ENCODE results near the gene KIF1C. TPM values are rescaled to one million over a fixed set of nuclear protein-coding genes. Genes with fewer than 3 reads are reported as not detected.
"Not testable (repeated sequence)": the region's sequence is repeated elsewhere in the genome, so short reads cannot be mapped to it uniquely, and the experiment has no call there.

Gene KIF1C
- total RNA-seq, 2 experiments from 2014 or later, result 20.6 to 53.7 TPM

GRCh38 chr17:5077275-5077674 lies 79.5 kb downstream of the KIF1C start:
- H3K79me2 ChIP-seq (ENCODE audit: insufficient read depth, low read depth, low read length); CTCF ChIA-PET (ENCODE audit: unreplicated experiment); H3K9me3 ChIP-seq (ENCODE audit: low read length); BruUV-seq (replicated peaks); H3K9me2 ChIP-seq (ENCODE audit: insufficient read depth, low read length); H3K27ac ChIP-seq (ENCODE audit: low read depth, low read length, poor library complexity, severe bottlenecking); H3K4me2 ChIP-seq (ENCODE audit: low read length); intact Hi-C loops (cut with micrococcal nuclease; ENCODE audit: unreplicated experiment); DNase-seq (ENCODE audit: low spot score); H4K20me1 ChIP-seq (ENCODE audit: insufficient read depth, low read length); H3K4me3 ChIP-seq (ENCODE audit: low read depth, low read length, poor library complexity, severe bottlenecking); H3K36me3 ChIP-seq (ENCODE audit: insufficient read depth, low read length); H2AFZ ChIP-seq (ENCODE audit: low read length): not testable (repeated sequence)
- POLR2A ChIA-PET, result interaction anchor here (0.6 kb wide), 1 partner anchor 41 kb away, joined by 5 read pairs; no protein-coding TSS in a partner anchor
- H3K4me1 ChIP-seq (ENCODE audit: insufficient read depth, low read length, poor library complexity, severe bottlenecking), result peaks cover 17% of the 10 kb centered on the region

- H3K9me3 ChIP-seq (ENCODE audit: low read length), result no peaks in the 10 kb centered on the region
- intact Hi-C loops (cut with micrococcal nuclease; ENCODE audit: unreplicated experiment), result no loop called here
Observed at GRCh38 chr17:5077781-5078105, 80.0 kb downstream of the KIF1C start.

More at GRCh38 chr17:5077781-5078105, 80.0 kb downstream of the KIF1C start:
- TF ChIP-seq EZH2phosphoT487 (IDR thresholded peaks at IDR 0.05; ENCODE audit: borderline replicate concordance, low read depth, low read length), result no peak
- TF ChIP-seq, protein P1, sequence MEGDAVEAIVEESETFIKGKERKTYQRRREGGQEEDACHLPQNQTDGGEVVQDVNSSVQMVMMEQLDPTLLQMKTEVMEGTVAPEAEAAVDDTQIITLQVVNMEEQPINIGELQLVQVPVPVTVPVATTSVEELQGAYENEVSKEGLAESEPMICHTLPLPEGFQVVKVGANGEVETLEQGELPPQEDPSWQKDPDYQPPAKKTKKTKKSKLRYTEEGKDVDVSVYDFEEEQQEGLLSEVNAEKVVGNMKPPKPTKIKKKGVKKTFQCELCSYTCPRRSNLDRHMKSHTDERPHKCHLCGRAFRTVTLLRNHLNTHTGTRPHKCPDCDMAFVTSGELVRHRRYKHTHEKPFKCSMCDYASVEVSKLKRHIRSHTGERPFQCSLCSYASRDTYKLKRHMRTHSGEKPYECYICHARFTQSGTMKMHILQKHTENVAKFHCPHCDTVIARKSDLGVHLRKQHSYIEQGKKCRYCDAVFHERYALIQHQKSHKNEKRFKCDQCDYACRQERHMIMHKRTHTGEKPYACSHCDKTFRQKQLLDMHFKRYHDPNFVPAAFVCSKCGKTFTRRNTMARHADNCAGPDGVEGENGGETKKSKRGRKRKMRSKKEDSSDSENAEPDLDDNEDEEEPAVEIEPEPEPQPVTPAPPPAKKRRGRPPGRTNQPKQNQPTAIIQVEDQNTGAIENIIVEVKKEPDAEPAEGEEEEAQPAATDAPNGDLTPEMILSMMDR (conservative IDR thresholded peaks at IDR 0.05; ENCODE audit: low read length), result no peak
- H3K4me3 ChIP-seq (ENCODE audit: low read depth, low read length, poor library complexity, severe bottlenecking), result no peak overlapping the region
- ChIA-PET CTCF (ENCODE audit: unreplicated experiment) (no interaction called here), POLR2A (interaction anchor here (0.6 kb wide), 1 partner anchor 42 kb away, joined by 5 read pairs; no protein-coding TSS in a partner anchor)
- no peaks in the 10 kb centered on the region for H4K20me1 ChIP-seq (ENCODE audit: insufficient read depth, low read length)
- H3K27ac ChIP-seq (ENCODE audit: low read depth, low read length, poor library complexity, severe bottlenecking), result no peak overlapping the region
- H3K79me2 ChIP-seq (ENCODE audit: insufficient read depth, low read depth, low read length), result no peaks in the 10 kb centered on the region
- BruUV-seq (replicated peaks), result no TSS peak
- no peaks in the 10 kb centered on the region for H3K9me2 ChIP-seq (ENCODE audit: insufficient read depth, low read length)
- H2AFZ ChIP-seq (ENCODE audit: low read length), result peak overlapping the region; percentile 82; the same call in 1 of the 2 replicates
- DNase-seq (ENCODE audit: low spot score), result no peak
- H3K36me3 ChIP-seq (ENCODE audit: insufficient read depth, low read length), result no peaks in the 10 kb centered on the region
- peaks cover 17% of the 10 kb centered on the region for H3K4me1 ChIP-seq (ENCODE audit: insufficient read depth, low read length, poor library complexity, severe bottlenecking)
- peak overlapping the region; percentile 55; the same call in 1 of the 2 replicates for H3K4me2 ChIP-seq (ENCODE audit: low read length)

Small RNAs within 50 kb of the gene (microRNA-seq; reads per million reads assigned to microRNA genes)
- gene MIR6864 (ENCODE audit: borderline replicate concordance) (not detected), gene MIR6865 (ENCODE audit: borderline replicate concordance) (not detected)

Small RNAs within 50 kb of the gene (small RNA-seq; reads per million reads assigned to genes)
- not detected for gene MIR6864
- gene MIR6865, result not detected

Other genes with a start within 250 kb of the KIF1C start
- gene TM4SF5, start 226.1 kb upstream of the KIF1C start, total RNA-seq (2014; rRNA removed; shearing (Covaris generic)), result not detected in 2 replicates
- gene TM4SF5, start 226.1 kb upstream of the KIF1C start, total RNA-seq (2022), result not detected in 2 replicates
- gene VMO1, start 211.6 kb upstream of the KIF1C start, total RNA-seq (2014; rRNA removed; shearing (Covaris generic)), result not detected in 2 replicates
- 0.55 TPM in 1 of 2 replicates, not detected in the other for gene VMO1, start 211.6 kb upstream of the KIF1C start, total RNA-seq (2022)
- gene GLTPD2, start 209.0 kb upstream of the KIF1C start, total RNA-seq (2014; rRNA removed; shearing (Covaris generic)), result not detected in 2 replicates
- not detected in 2 replicates for gene GLTPD2, start 209.0 kb upstream of the KIF1C start, total RNA-seq (2022)
- gene PSMB6, start 201.8 kb upstream of the KIF1C start, total RNA-seq (2014; rRNA removed; shearing (Covaris generic)), result 144 and 155 TPM in 2 replicates
- gene PSMB6, start 201.8 kb upstream of the KIF1C start, total RNA-seq (2022), result 111 and 137 TPM in 2 replicates
- gene PLD2, start 190.8 kb upstream of the KIF1C start, total RNA-seq (2014; rRNA removed; shearing (Covaris generic)), result 6.6 and 10.2 TPM in 2 replicates
- 13.5 and 18.7 TPM in 2 replicates for gene PLD2, start 190.8 kb upstream of the KIF1C start, total RNA-seq (2022)
- 38.3 and 40.6 TPM in 2 replicates for gene MINK1, start 164.6 kb upstream of the KIF1C start, total RNA-seq (2014; rRNA removed; shearing (Covaris generic))
- 61.0 and 62.5 TPM in 2 replicates for gene MINK1, start 164.6 kb upstream of the KIF1C start, total RNA-seq (2022)
- 0.18 and 0.79 TPM in 2 replicates for gene C17orf107, start 98.4 kb upstream of the KIF1C start, total RNA-seq (2014; rRNA removed; shearing (Covaris generic))
- 0.76 and 1.1 TPM in 2 replicates for gene C17orf107, start 98.4 kb upstream of the KIF1C start, total RNA-seq (2022)
- 0.32 and 0.59 TPM in 2 replicates for gene CHRNE, start 94.9 kb upstream of the KIF1C start, total RNA-seq (2014; rRNA removed; shearing (Covaris generic))
- 0.27 and 0.68 TPM in 2 replicates for gene CHRNE, start 94.9 kb upstream of the KIF1C start, total RNA-seq (2022)
- gene GP1BA, start 65.7 kb upstream of the KIF1C start, total RNA-seq (2014; rRNA removed; shearing (Covaris generic)), result not detected in 2 replicates
- not detected in 2 replicates for gene GP1BA, start 65.7 kb upstream of the KIF1C start, total RNA-seq (2022)
- gene SLC25A11, start 57.9 kb upstream of the KIF1C start, total RNA-seq (2014; rRNA removed; shearing (Covaris generic)), result 59.6 and 80.6 TPM in 2 replicates
- 66.8 and 68.2 TPM in 2 replicates for gene SLC25A11, start 57.9 kb upstream of the KIF1C start, total RNA-seq (2022)
- 31.4 and 46.5 TPM in 2 replicates for gene RNF167, start 57.7 kb upstream of the KIF1C start, total RNA-seq (2014; rRNA removed; shearing (Covaris generic))
- gene RNF167, start 57.7 kb upstream of the KIF1C start, total RNA-seq (2022), result 120 and 124 TPM in 2 replicates
- gene PFN1, start 49.4 kb upstream of the KIF1C start, total RNA-seq (2014; rRNA removed; shearing (Covaris generic)), result 1,053 and 1,272 TPM in 2 replicates
- 950 and 1,053 TPM in 2 replicates for gene PFN1, start 49.4 kb upstream of the KIF1C start, total RNA-seq (2022)
- gene ENO3, start 46.8 kb upstream of the KIF1C start, total RNA-seq (2014; rRNA removed; shearing (Covaris generic)), result 14.6 and 24.6 TPM in 2 replicates
- gene ENO3, start 46.8 kb upstream of the KIF1C start, total RNA-seq (2022), result 79.4 and 80.4 TPM in 2 replicates
- 53.2 and 54.4 TPM in 2 replicates for gene SPAG7, start 30.1 kb upstream of the KIF1C start, total RNA-seq (2014; rRNA removed; shearing (Covaris generic))
- 58.9 and 67.7 TPM in 2 replicates for gene SPAG7, start 30.1 kb upstream of the KIF1C start, total RNA-seq (2022)
- gene CAMTA2, start 10.3 kb upstream of the KIF1C start, total RNA-seq (2014; rRNA removed; shearing (Covaris generic)), result 8.7 and 9.7 TPM in 2 replicates
- 44.3 and 53.4 TPM in 2 replicates for gene CAMTA2, start 10.3 kb upstream of the KIF1C start, total RNA-seq (2022)
- not detected in 2 replicates for gene INCA1, start 428 bp upstream of the KIF1C start, total RNA-seq (2014; rRNA removed; shearing (Covaris generic))
- gene INCA1, start 428 bp upstream of the KIF1C start, total RNA-seq (2022), result 0.82 and 1.2 TPM in 2 replicates
- not detected in 2 replicates for gene SLC52A1, start 37.5 kb downstream of the KIF1C start, total RNA-seq (2014; rRNA removed; shearing (Covaris generic))
- not detected in 2 replicates for gene SLC52A1, start 37.5 kb downstream of the KIF1C start, total RNA-seq (2022)
- 0.98 and 1.8 TPM in 2 replicates for gene ZFP3, start 80.5 kb downstream of the KIF1C start, total RNA-seq (2014; rRNA removed; shearing (Covaris generic))
- gene ZFP3, start 80.5 kb downstream of the KIF1C start, total RNA-seq (2022), result 0.34 and 0.65 TPM in 2 replicates
- 28.3 and 32.0 TPM in 2 replicates for gene ZNF232, start 113.9 kb downstream of the KIF1C start, total RNA-seq (2014; rRNA removed; shearing (Covaris generic))
- 20.8 and 21.3 TPM in 2 replicates for gene ZNF232, start 113.9 kb downstream of the KIF1C start, total RNA-seq (2022)
- gene USP6, start 118.1 kb downstream of the KIF1C start, total RNA-seq (2014; rRNA removed; shearing (Covaris generic)), result 0.03 TPM in 1 of 2 replicates, not detected in the other
- 0.06 and 0.11 TPM in 2 replicates for gene USP6, start 118.1 kb downstream of the KIF1C start, total RNA-seq (2022)
- gene ZNF594, start 193.9 kb downstream of the KIF1C start, total RNA-seq (2014; rRNA removed; shearing (Covaris generic)), result 42.5 and 43.4 TPM in 2 replicates
- gene ZNF594, start 193.9 kb downstream of the KIF1C start, total RNA-seq (2022), result 32.1 and 35.2 TPM in 2 replicates
- 0.88 and 3.0 TPM in 2 replicates for gene SCIMP, start 236.9 kb downstream of the KIF1C start, total RNA-seq (2014; rRNA removed; shearing (Covaris generic))
- 0.27 and 0.72 TPM in 2 replicates for gene SCIMP, start 236.9 kb downstream of the KIF1C start, total RNA-seq (2022)

Data from OCI-LY7 (cell line).